HG02678 (cell line): ENCODE results near the gene P2RX6.
"Not testable (repeated sequence)": the region's sequence is repeated elsewhere in the genome, so short reads cannot be mapped to it uniquely, and the experiment has no call there.

Source experiments
- ATAC-seq: cut with Tn5 transposase; IDR thresholded peaks from one replicate; pipeline ENCODE4 v1.9.1; 2021; ENCODE audit warnings: mild to moderate bottlenecking, moderate library complexity; ENCODE audit not compliant: unreplicated experiment

The P2RX6 gene

DNA sequence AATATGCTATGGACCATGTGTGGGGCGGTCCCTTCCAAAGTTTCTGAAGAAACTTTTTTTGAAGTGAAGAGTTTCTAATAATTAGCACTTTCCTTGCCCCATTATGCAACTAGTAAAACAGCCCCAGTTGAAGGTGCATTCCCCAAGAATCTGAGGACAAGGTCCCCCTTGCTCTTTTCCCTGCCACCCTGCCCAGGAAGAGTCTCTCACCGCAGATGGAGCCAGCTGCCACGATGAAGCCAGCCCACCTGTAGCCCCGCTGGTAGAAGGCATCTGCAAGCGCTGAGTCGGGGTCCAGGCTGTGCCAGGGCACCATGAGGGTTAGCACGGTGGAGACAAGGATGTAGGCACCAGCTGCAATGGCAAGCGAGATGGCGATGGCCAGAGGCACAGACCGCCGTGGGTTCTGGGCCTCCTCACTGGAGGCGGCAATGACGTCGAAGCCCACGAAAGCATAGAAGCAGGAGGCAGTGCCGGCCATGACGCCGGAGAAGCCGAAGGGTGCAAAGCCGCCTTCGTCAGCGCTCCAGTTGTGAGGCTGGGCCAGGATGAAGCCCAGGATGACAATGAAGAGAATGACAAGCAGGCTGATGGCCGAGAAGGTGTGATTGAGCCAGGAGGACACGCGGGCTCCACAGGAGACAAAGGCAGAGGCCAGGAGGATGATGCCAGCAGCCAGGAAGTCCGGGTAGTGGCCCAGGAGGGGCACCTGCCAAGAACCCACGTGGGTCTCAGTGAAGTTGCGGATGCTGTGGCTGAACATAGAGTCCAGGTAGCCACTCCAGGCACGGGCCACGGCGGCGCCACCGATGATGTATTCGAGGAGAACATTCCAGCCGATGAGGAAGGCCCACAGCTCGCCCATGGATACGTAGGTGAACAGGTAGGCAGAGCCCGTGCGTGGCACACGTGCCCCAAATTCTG is 15.9 kb downstream of the P2RX6 start:
- ATAC-seq, result no peak

DNA sequence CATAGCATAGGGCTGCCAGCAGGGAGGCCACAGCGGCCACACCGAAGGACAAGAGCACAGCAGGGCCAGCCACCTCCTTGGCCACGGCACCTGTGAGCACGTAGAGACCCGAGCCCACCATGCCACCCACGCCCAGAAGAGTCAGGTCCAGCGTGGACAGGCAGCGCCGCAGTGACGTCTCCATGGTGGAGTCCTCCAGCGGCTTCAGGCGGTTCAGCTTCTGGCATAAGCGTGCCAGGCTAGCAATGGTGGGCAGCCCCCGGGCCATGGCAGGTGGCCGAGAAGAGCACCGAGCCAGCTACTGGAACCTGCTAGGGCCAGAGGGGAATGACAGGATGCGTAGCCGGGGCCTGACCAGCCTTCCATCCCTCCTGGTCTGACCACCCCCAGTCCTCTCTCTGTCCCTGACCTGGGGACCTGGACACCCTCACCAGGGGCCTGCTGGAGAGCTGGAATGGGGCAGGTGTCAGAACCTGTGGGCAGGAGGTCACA is 16.6 kb downstream of the P2RX6 start:
- no peak for ATAC-seq

DNA sequence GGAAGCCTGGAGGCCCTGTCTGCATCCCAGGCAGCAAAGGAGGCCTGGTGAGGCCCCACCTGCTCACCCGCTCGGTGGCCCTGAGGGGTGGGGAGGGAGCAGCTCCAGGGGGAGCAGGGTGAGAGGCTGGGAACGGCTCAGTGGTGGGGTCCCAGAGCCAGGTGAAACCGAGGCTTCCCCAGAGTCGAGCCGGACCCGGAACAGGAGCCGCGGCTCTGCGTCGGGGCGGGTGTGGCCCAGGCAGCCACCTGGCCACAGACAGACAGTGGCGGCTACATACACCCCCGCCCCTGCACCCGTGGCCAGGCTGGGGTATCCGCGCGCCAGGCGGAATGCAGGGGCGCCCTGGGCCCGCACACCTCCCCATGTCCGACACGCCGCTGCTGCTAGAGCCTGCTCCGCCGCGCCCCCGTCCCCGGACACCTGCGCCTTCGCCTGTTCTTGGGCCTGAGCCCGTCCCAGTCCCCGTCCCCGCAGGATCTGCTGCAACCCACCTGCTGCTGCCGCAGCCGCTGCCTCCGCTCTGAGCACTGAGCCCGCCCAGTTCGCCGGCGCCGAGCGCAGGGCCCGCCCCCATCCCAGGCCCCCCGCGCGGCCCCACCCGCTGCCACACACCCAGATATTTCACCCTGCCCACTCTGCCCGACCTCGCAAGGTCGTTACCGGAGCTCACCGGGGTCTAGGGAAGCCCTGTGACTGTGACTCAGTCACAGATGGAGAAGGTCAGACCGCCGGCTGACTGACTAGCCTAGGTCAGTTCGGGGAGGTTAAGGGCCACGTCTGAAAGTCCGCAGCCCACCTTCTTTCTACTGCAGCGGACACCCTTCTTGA is 17.3 kb downstream of the P2RX6 start, which contains the start of gene SLC7A4:
Gene SLC7A4, minus strand, starts transcription at position 525 of the 831 bp plus-strand sequence. CDS start 749 bp downstream, outside the sequence.
- no peak for ATAC-seq

DNA sequence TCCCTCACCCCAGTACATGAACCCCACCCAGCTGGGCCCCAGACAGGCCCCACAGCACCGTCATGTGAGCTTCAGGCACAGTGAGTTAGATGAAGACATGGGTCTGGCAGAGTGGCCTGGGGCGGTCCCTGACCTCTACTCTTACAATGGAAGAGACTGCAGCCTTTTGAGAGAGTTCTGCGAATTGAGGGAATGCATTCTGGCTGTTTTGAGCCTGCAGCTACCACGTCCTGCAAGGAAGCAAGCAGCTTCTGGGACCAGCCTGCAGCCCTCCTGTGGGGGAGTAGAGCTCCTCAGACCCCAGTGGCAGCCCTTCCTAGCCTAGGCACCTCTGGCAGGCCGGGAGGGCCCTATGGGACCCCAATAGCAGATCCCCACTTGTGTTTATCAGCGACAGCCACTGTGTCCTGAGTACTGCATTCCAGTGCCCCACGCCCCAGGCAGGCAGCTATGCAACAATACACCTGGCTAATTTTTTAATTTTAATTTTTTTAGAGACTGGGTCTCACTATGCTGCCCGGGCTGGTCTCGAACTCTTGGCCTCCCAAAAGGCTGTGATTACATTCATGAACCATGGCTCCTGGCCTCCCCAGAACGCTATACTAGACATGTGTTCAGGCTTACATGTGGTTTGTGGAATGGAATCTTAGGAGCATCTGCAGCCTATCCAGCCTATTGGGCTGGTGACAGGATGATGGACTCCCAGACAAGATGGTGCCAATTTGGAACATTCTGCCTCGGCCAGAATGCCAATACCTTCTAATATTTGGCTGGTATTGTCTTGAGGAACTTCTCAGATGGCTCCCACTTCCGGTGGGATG is 18.1 kb downstream of the P2RX6 start:
- no peak for ATAC-seq

DNA sequence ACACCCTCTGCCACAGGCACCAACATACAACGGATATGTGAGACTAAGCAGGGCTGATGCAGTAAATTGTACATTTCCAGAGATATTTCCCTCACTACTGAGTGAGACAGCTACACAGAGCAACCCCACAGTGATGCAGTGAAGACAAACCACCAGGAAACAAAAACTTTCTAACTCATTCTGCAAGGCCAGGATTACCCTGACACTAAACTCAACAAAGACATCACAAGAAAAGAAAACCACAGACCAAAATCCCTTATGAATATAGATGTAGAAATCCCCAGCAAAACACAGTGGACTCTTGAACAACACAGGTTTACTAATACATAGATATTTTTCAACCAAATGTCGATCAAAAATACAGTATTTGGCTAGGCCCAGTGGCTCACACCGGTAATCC is 18.9 kb downstream of the P2RX6 start:
- ATAC-seq, result no peak

DNA sequence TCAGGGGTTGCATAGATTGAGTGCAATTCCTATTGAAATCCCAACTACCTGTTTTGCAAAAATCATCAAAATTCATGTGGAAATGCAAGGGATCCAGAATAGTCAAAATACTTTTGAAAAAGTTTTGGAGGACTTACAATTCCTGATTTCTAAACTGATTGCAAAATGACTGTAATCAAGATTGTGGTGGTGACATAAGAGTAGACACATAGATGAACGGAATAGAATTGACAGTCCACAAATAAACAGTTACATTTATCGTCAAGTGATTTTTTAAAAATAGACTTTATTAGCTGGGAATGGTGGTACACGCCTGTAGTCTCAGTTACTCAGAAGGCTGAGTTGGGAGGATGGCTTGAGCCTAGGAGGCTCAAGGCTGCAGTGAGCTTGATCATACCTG is 20.0 kb downstream of the P2RX6 start:
- no peak for ATAC-seq

DNA sequence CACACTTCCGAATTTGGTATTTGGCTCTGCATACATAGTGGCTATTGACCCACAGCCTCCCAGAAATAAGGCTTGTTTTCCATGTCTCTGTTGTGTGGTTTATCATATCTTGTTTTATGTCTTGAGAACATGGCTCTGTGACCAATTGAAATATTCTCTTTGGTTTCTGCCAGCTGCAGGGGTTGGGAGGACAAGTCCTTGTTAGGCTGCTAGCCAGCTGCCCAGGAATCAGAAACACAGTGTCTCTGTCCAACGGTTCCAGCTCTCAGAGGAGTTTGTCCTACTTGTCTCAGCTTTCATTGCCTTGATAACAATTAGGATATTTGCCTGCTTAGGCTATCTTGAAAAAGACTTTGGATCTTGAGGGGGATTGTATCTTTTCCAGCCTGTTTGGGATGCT is 23.4 kb downstream of the P2RX6 start:
- no peak for ATAC-seq

DNA sequence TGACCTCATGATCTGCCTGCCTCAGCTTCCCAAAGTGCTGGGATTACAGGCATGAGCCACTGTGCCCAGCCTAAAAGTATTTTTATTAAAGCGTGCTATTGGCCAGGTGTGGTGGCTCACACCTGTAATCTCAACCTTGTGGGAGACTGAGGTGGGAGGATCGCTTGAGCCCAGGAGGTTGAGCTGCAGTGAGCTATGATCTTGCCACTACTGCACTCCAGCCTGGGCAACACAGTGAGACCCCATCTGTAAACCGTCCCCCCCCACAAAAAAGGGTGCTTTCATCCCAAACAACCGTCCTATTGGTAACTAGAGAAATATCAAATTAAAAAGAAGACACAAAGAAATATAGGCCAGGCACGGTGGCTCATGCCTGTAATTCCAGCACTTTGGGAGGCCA is 24.2 kb downstream of the P2RX6 start:
- ATAC-seq, result not testable (repeated sequence)

DNA sequence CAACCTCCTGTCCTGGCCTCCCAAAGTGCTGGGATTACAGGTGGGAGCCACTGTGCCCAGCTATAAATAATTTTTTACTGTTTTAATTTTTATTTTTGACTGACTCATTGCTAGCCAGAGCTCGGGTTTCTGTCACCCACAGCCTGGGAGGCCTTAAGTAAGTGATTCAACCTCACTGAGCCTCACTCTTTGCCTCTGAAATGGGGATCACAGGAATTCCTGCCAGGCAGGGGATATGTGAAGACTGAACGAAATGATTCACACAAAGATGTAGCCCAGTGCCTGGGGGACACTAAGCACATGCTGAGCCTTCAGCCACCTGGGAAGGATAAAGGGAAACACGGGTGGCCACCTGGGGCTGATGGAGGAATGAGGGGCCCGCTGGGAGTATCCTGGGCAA is 27.0 kb downstream of the P2RX6 start:
- ATAC-seq, result no peak

DNA sequence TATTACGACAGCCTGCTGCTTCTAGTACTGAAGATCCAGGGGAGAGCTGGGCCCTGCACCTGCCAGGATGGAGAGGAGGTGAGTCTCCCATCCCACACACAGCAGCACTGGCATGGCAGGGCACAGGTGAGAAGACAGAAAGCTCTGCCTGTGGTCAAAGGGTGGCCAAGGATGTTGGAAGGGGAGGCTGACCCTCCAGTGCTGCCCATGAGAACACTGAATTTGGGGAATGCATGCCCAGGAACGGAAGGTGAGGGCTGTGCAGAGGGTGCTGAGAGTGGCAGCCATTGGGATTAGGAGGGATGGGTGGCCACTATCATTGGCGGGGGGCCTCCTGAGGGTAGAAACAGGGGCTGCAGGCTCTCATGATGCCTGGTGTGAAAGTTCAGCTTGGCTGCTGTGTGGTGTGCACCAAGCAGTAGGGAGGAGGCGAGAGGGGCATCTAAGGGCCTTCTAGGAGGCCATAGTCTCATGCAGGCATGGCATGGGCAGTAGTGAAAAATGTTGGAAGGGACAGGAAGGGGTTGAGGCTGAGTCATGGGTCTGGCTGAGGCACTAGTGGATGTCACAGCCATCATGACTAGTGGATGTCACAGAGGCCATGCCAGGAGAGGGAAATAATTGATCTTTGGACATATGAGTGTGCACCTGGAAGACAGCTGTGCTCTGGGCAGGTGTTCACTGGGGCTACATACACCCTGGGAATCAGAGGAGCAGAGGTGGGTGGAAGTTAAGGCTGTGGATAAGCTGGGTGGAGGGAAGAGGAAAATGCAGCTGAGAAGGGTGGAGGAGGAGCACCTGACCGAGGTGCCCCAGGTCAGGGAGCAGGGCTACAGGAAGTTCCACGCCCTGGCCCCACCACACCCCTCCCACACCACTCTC is 28.3 kb downstream of the P2RX6 start:
- no peak for ATAC-seq

DNA sequence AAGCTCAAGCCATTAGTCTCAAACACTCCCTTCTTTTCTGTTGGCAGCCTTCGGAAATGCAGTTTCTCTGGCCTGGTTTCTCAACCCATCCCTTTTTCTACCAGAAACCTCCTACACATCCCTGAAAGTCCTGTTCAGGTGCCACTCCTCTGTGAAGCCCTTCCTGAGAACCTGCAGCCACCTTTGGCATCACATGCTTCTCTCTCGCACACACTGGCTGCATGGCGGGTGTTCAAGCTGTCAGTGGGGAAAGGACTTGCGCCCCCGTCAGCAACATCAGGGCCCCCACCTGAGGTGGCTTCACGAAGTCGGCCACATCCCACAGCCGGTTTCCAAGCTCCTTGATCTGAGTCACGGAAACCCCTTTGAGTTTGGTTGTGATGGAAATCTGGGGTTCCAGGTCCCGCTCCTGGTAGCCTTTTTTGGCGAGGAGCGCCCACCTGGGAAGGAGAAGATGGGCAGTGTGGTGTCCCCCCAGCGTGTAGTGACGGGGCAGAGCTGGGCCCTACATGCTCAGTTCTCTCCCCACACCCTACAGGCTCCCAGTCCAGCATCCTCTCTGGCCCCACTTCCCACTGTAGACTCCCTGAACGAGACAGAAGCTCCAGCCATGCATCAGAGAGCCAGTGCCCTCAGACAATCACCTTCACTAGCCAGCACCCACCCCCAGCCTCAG is 29.0 kb downstream of the P2RX6 start:
- ATAC-seq, result no peak

DNA sequence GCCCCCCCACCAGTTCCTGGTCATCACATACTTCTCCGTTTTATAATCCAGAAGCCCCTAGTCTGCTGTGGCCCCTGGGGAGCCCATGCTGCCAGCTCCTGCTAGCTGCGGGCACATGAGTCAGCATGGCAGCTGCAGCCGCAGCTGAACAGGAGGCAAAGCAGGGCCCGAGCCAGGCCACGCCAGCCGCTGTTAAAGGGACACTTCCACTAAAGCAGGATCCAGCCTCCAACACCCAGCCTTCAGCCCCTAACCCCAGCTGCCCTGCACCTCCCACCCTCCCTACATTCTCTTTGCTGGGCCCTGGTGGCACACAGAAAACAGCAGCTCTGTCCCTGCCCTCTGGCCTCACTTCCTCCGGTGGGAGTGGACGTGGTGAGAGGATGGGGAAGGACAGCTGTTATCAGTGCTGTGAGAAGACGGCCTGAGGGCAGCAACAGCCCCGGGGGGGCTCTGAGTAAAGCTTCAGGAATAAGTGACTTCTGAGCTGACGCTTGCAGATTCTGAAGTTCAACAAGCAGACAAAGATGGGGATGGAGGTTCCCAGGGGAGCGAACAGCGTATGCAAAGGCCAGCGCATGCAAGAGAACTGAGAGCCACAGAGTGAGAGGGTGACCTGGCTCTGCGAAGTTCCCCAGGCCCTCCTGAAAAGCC is 30.1 kb downstream of the P2RX6 start:
- no peak for ATAC-seq

DNA sequence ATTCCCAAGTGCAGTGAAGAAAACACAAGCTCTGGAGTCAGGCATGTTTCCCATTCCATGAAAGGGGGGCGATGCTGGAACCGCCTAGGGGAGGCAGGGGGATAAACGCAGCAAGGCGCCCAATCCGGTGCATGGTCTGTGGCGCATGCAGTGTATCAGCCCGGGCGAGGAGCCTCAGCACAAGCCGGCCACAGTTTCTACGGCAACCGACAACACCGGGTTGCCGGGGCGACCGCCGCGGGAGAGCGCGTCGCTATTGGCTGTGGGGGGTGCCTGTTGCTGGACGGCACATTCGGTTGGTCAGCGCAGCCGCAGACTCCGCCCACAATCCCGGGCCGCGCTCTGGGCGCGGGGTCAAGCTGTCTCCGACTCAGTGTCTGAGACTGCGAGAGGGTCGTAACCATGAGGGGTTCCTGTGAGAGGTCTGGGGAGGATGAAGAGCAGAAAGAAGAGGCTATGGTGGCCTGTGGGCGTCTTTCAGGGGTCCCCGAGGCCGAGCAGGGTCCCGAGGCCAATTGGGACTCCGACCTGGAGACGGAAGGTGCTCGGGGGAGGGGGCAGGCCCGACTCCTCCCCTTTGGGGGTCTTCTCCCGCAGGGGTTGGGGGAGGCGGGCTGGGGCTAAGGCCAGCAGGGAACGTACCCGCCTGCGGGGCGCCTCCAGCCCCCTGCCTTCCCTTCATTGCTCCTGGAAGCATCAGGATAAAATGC is 30.8 kb downstream of the P2RX6 start, which contains the start of gene LRRC74B:
Gene LRRC74B, plus strand, starts transcription at position 362 of the 710 bp plus-strand sequence. Its CDS starts 41 bp downstream, at position 403.
- peak; percentile 84 for ATAC-seq

DNA sequence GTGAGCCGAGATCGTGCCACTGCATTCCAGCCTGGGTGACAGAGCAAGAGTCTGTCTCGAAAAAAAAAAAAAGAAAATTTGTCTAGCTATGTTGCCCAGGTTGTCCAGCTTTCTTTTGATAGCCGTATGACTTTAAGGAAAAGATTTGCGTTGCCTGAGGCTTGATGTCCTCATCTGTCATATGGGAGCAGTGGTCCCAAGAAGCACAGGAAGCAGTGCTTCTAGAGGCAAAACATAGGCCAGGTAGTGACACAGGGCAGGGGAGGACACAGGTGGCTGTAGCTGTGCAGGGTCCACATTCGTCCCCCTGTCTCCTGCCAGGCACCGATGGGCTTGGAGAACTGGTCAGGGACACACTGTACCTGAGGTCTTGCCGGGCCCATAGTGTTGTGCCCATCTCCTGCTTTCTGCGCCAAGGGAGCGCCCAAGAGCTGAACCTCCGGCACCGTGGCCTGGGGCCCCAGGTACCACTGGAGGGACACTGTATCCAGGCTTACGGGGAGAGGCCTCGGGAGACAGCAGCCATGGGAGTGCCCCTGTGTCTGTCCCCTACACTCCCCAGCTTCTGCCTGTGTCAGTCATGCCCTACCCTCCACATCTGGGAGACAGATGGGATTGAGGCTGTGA is 32.2 kb downstream of the P2RX6 start:
- no peak for ATAC-seq

DNA sequence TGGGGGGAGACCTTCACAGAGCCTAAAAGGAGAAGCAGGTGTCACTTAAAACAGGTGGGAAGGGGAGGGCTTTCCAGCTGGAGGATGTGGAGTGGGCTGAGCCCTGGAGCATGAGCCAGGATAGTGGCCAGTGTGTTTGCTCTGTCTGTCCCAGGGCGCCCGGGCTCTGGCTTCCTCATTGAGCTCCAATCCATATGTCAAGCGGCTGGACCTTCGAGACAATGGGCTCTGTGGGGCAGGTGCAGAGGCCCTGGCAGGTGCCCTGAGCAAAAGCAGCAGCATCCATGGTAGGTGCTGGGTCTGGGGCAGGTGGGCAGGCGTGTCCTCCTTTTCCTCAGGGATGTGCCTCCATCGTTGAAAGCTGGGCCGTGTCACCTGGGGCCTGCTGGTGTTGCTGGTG is 32.8 kb downstream of the P2RX6 start:
- no peak for ATAC-seq

DNA sequence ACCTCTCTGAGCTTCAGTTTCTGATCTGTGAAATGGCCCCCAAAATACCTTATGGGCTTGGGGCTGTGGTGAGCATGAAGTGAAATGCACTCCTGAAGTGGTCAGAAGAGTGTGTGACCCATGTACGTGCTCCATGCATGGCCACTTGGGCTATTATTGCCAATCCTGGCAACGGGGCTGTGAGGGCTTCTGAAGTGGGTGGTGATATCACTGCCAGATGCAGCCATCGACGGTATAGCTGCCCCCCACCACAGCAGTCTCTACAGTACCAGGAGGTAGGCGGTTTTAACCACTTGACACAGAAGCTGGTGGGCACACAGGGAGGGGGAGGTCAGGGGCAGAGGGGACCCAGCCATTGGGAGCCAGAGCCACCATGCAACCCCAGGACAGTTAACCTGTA is 33.5 kb downstream of the P2RX6 start:
- ATAC-seq, result not testable (repeated sequence)

DNA sequence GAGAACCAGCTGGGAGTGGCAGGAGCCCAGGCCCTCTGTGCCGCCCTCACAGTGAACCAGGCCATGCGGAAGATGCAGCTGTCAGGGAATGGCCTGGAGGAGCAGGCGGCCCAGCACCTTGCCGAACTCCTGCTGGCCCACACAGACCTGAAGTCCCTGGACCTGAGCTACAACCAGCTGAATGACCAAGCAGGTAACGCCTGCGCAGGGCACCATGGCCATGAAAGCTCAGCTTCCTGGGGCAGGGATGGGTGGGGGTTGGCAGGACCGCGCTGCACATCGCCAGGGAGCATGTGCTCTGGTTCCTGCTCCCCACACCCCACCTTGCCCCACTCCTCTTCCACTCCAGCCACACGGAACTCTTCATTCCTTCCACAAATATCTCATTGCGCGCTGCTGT is 34.0 kb downstream of the P2RX6 start:
- not testable (repeated sequence) for ATAC-seq
